Tibial nerve (tissue), 4 donors: Measurements from ENCODE around the gene NUF2.

Source experiments
- CTCF ChIP-seq, 5 experiments: fragments of 200-600 bp in 3 of 5; fragments of 450-650 bp in 2 of 5; sonication (generic) in 3 of 5; IDR thresholded peaks; one replicate each; pipeline ENCODE4 v1.5.1; 2016 to 2019; ENCODE audit warnings: antibody characterized with exemption in 5 of 5, mild to moderate bottlenecking in 3 of 5, moderate library complexity in 2 of 5
- EP300 ChIP-seq, 2 donors: sonication (generic); formaldehyde crosslinking; IDR thresholded peaks; one replicate each; pipeline ENCODE4 v1.6.1; 2017; ENCODE audit warnings: antibody characterized with exemption in 2 of 2, mild to moderate bottlenecking in 1 of 2
- POLR2A ChIP-seq, 2 donors: fragments of 450-650 bp; IDR thresholded peaks; one replicate each; pipeline ENCODE4 v1.6.1; 2017; ENCODE audit warnings: antibody characterized with exemption in 2 of 2, mild to moderate bottlenecking in 2 of 2, moderate library complexity in 2 of 2

GRCh38 chr1:163308811-163309210, 12.9 kb upstream of the NUF2 start:
- TF ChIP-seq CTCF (IDR thresholded peaks at IDR 0.05) (no peak), POLR2A (IDR thresholded peaks at IDR 0.05) (no peak), EP300 (IDR thresholded peaks at IDR 0.05) (no peak)
